ENCODE data around the gene MYBPHL.
"Not testable (repeated sequence)": the region's sequence is repeated elsewhere in the genome, so short reads cannot be mapped to it uniquely, and the experiment has no call there.

MYBPHL gene, protein sequence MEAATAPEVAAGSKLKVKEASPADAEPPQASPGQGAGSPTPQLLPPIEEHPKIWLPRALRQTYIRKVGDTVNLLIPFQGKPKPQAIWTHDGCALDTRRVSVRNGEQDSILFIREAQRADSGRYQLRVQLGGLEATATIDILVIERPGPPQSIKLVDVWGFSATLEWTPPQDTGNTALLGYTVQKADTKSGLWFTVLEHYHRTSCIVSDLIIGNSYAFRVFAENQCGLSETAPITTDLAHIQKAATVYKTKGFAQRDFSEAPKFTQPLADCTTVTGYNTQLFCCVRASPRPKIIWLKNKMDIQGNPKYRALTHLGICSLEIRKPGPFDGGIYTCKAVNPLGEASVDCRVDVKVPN

DNA sequence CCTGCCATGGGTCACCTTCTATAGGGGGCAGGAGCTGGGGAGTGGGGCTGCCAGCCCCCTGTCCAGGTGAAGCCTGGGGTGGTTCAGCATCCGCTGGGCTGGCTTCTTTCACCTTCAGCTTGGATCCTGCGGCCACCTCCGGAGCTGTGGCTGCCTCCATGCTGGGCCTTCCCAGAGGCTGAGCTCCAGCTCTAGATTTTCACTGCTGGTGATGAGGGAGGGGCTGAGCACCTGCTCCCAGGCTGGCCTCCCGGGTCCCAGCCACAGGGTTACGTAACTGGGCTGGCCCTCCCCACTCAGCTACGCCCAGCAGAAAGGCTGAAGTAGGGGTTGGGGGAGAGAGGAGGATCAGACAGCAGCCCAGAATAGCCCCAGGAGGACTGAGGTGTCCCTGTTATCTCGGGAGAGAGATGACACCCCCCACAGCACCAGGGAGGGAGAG lies at the start of gene MYBPHL:
Gene MYBPHL (minus strand): TSS at position 180 of the 442 bp plus-strand sequence. CDS start 20 bp downstream, at position 160.
- no peak for DNase-seq

DNA sequence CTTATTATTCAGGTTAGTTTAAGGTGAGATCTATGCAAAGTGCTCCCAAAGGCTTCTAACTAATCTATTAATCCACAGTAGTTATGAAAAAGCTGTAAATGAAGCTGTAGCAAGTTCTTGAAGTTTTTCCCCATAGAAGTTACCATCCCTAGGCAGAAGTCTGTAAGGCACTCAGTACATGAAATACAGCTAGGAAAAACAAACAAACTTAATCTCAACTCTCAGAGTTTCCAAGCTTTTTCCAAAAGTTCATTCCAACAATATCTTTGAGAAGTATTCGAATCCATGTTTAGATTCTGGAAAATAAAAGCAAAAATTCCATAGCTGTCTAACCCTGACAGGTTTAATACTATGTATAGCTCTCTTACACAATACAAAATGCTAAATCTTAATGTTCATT lies 49.7 kb upstream of the MYBPHL start:
- DNase-seq = no peak

DNA sequence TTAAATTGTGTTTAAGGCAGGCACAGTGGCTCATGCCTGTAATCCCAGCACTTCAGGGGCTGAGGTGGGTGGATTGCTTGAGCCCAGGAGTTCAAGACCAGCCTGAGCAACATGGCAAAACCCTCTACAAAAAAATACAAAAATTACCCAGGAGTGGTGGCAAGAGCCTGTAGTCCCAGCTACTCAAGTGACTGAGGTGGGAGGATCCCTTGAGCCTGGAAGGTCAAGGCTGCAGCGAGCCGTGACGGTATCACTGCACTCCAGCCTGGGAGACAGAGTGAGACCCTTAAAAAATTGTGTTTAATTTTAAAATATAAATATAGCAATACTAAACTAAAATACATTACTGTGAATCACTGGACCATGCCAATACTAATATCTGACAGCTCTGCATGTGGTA lies 48.1 kb upstream of the MYBPHL start:
- no peak for DNase-seq

DNA sequence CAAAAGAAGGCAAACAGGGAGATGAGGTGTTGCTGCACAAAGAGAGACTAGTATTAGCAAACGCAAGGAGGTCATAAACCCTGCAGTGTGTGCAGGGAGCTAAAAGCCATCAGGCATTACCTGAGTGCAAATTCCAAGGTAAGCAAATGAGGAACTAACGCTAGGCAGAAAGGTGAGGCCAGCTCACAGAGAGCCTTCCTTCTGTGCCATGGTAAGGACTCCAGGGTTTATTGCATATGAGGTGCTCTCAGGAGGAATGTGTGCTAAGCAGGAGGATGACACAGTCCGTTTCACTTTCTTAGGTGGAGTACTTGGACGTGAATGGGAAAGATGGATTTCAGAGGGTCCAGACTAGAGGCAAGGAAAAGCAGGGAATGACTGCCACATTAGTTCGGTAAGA lies 44.6 kb upstream of the MYBPHL start:
- no peak for DNase-seq

DNA sequence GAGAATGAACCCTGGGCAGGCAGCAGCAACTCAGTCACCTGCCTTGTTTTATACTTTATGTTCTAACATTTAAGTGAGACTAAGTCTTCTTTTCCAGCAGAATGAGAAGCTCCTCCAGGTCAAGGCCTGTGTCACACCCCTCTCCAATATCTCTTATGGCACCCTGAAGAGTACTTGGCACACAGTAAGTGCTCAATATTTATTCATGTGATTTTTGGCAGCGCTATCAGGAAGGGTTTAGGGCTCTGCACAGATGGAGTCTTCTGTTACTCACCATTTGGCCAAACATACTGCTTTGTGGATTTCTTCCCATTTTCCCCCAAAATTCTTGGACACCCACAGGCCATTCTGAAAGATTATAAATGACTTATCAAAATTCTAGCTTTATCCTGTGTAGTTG lies 43.8 kb upstream of the MYBPHL start:
- no peak for DNase-seq

DNA sequence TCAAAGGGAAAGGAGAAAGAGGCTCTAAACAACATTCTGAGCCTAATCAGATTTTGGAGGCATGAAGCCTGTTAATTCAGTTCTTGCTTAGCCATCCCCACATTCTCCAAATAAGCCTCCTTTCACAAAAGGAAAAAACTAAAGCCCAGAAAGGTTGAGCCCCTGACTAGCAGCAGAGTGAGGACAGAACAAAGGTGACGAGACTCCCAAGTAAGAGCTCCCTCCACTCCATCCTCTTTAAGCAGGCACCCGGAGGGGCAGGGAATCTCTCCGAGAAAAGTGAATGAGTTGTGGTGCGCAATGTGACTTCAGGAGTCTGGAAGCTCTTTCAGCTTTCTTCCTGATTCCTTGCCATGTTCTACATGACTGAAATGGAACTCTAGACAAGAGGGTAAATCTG lies 43.4 kb upstream of the MYBPHL start:
- no peak for DNase-seq

DNA sequence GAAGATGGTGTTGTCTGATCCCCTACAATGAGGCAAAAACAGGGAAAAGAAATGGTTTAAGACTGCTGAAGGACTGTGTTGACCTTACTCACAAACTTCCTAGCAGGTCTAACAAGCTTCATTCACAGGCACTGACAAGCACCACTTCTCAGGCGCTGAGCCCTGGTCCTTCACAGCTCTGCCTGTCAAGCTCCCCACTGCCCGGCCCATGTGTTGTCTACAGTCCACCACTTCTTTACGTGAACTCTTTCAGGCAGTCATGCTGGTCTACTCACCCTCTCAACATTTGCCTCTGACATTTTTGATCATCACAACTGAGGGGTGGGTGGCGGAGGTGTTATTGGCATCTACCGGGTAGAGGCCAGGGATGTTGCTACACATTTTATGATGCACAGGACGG lies 40.7 kb upstream of the MYBPHL start:
- no peak for DNase-seq

DNA sequence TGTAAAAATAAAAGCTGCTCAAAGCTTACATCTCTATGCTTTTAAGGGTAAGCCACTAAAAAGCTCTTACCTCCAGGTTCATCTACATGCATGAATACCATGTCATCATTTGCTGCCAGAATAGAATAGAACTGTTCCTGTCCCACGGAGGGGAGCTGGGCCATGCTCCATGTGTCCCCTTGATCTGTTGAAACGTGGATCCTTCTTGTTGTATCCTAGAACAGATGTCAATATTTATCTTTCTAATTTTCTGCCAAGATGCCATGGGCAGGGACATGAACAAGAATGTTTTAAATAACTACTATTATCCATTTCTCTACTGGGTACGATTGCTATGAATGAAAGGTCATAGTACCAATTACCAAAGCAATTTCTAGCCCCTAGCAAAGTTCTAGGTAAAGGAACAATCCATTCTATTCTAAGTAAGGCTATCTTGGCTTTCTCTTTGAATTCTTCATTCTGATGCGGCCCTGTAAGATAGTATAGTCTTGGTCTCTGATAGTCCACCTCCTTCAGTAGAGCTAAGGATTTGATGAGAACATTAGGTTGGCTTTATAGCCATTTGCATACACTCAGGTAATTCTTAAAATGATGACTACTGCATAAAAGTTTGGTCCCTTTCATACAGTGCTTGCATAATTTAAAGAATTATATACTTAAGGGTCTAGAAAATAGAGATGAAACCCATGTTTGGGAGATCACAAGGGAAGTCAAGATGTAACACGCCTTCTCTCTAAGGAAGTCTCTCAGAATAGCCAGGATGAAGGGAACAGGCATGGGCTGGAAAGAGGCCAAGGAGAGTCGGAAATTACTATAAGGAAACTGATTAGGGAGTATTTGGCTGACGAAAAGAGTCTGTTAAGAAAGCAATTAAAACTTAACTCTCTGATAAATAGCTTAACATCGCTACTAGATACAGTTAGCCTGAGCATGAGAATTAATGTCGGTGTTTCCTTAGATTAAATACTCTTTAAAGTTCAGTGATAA lies 35.4 kb upstream of the MYBPHL start:
- no peak for DNase-seq

DNA sequence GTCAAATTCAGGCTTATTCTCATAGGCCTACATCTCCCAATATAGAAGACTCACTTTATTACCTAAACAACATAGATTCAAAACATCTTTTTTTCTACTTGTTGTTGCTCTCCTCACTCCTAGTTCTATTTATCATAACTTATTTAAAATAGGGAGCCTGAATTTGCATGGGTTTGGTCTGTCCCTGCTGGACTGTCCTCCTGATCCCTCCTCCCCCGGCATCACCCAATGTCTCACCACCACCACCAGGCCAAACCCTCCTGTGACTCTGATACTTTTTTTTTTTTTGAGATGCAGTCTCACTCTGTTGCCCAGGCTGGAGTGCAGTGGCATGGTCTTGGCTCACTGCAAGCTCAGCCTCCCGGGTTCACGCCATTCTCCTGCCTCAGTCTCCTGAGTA lies 31.8 kb upstream of the MYBPHL start:
- no peak for DNase-seq

DNA sequence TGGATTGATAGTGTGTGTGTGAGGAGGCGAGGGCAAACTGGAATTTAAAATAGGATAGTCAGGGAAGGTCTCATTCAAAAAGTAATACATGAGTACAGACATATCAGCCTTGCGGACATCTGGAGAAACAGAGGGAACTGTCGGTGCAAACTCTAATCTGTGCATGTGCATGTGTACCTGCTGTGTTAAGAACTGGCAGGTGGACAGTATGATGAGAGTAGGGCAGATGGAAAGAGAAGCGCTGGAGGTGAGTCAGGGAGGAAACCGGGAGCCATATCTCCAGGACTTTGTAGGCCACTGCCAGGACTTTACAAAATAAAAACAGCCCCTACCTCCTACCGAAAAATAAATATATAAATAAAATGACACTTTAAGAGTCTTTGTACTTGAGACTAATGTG lies 31.3 kb upstream of the MYBPHL start:
- no peak for DNase-seq

DNA sequence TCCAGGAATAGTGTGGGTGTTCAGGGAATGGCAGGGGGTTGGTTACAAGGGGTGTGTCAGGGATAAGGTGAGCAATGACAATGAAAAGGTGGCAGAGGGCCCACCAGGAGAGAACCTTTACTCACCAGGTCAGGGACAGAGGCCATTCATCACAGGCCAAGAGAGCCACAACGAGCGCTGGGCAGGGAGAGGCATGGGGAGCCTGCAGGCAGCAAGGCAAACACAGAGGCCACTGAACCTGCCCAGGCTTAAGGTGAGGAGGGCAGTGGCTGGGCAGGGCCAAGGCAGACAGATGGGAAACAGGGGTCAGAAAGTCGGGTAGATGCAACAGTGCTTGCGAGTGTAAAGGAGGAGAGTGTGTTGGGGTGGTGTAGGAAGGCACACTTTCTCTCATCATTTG lies 28.3 kb upstream of the MYBPHL start:
- DNase-seq = no peak

DNA sequence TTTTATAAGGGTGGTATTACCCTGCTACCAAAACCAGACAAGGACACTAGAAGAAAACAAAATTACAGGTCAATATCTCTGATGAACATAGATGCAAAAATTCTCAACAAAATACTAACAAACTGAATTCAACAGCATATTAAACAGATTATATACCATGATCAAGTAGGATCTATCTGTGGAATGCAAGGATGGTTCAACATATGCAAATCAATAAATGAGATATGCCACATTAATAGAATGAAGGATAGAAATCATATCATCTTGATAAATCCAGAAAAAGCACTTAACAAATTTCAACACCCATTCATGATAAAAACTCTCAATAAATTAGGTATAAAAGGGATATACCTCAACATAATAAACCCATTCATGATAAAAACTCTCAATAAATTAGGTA lies 24.3 kb upstream of the MYBPHL start:
- no peak for DNase-seq

DNA sequence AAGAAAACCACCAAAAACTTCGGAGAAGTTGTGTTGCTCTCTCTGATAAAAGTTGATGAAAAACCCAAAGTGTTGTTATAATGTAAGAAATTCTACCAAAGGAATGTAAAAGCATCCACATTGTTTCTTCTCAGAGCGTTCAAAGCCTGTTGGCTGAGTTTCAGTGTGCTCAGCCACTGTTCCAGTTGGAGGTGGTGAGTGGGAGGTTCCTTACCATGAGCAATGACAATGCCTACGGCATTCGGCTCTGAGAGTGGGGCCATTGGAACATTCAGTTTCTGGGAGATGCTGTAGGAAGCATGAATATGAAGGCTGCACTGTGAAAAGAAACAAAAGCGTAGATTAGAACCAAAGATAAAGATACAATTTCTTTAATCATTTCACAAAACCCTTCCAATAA lies 20.5 kb upstream of the MYBPHL start:
- no peak for DNase-seq

DNA sequence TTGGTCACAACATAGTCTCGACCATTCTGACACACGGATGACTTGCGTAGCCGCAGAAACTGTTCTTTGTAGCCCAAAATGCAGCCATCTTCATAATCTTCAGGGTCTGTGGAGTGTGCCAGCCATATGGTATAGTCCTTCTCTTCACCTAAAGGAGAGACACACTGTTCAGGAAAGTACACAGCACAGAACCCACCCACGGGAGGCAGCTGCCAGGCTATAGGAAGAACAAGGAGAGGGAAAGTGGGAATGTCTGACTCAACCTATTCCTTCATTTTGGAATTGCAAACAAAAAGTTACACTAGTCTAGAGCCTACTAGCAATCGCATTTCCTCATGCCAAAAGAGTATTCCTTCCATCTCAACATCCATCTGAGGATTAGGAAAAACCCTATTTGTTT lies 16.2 kb upstream of the MYBPHL start:
- DNase-seq = no peak

DNA sequence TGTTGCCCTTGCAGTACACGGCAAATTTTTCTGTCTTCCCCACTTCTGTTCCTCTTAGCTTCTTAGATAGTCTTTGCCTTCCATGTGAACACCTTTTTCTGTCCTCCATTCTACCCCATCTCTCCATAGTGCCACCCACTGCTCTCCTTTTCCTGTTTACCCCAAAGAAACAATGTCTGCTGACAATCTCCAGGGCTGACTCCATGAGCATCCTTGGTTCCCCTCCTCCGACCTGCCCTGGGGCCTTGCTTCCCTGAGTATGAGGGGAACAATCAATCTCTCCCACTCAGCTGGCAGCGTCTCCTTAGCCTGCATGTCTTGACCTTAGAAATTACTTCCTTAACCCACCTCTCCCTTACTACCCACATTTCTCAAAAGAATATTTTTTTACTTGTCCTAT lies 12.3 kb upstream of the MYBPHL start:
- no peak for DNase-seq

DNA sequence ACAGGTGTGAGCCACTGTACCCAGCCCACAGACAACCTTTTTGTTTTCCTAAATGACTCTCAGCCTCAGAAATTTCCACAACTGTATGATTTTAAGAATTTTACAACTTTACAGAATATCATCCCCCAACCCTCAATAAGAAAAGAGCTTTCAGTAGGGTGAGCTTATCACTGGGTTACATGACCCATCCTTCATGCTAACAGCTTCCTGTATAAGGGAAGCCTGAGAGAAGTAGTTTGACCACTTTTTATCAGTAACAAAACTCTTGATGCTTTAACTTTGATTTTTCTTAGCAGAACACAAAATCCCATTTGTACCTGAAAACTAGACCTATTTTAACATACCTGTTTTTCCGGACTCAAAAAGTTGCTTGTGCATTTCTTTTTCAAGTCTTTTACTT lies 9.7 kb upstream of the MYBPHL start:
- no peak for DNase-seq

DNA sequence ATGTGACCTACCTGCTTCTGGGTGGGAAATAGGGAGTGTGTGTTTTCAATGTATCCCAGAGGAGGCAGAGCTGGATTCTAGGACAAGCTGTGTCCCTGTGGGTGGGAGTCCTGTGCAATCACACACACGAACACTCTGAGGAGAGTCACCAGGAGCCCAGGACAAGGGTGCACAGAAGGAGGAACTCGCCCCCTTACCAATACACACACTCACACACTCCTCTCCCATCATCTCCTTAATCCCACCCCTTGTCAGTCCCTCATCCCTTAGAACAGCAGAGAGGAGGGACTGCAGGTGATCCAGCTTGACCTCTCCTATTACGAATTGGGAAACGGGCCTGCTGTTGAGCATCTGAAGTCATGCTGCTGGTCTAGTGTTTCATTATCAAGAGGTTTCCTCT lies 8.5 kb upstream of the MYBPHL start:
- DNase-seq = no peak

DNA sequence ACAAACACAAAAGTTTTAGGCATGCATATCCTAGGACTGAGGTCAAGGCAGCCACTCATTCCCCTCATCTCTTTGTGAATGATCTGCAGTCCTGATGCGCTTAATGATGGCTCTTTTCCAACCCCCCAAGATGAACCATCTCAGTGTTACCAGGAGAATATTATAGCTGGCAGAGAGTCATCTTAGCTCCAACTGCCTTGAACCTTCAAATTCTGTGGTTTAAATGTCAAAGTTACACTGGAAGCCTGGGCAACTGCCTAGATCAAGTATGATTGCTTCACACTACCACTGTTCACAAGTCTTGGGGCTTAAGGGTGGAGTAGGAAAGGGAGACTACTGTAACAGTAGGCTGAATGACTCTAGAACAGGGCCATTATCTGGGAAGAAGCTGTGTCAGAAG lies 8.0 kb upstream of the MYBPHL start:
- DNase-seq = no peak

DNA sequence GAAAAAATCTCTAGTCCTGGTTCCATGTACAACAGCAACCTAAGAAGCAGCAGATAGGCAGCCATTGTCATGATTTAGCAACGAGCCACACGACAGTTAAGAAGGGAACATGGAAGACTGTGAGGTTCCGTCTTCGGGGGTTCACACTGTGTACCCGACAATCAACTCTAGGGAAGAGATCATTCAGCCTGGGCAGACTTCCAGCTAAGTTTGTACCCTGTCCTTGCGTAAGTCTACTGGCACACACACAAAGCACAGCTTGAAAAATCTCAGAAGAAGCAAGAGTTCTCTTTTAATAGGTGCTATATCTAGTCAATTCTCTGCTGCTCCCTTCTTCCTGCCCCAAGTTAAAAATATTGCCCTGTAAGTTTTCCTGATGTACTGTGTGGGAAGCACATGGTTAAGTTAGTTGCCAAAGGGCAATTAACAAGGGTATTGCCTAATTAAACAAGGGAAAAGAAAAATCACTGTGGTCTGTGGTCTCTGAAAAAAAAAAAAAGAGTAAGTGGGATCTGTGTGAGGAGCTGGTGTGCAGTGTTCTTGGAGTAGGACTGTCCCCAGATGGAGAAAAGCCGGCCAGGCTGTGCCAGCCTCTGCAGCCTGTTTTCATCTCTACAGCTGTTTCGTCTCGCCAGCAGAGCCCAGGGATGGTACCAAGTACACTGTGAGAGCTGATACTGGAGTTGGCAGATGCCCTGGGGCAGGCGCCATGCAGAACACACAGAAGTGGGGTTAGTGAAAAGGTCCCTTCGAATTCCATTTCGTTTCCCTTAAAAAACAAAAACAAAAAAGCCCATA lies 6.4 kb upstream of the MYBPHL start:
- no peak for DNase-seq

DNA sequence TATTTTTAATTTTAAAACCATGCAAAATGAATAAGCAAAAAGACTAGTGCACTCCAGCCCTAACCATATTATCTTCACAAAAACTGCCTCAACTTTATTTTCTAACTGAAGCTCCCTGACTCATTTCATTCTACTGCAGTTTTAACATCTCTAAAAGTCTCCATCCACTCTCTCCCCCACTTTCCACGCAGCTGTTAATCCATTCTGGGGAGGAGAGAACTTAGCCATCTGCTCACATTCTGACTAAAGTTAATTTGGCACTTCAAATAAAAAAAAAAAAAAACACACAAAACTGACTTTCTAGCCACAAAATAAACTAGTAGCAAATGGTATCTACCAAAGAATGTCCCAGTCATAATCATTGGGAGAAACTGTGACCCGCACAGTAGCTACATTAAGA lies 5.4 kb upstream of the MYBPHL start:
- DNase-seq = no peak

DNA sequence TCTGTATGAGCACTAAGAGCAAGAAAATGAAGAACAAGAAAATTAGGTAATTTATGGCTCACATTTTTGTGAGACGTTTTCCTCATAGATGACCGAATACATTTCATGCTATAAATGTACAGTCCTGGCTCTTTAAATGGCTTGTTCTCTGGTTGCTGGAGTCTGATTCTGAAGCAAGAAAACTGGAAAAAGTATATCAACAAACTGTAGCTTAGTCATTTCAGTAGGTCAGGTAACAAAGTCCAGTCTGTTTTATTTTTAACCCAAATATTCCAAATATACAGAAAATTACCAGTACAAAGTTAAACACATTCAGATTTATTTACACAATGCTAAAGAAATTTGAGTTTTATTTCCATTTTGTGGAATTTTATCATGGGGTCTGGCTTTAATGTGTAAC lies 2.5 kb upstream of the MYBPHL start:
- no peak for DNase-seq

DNA sequence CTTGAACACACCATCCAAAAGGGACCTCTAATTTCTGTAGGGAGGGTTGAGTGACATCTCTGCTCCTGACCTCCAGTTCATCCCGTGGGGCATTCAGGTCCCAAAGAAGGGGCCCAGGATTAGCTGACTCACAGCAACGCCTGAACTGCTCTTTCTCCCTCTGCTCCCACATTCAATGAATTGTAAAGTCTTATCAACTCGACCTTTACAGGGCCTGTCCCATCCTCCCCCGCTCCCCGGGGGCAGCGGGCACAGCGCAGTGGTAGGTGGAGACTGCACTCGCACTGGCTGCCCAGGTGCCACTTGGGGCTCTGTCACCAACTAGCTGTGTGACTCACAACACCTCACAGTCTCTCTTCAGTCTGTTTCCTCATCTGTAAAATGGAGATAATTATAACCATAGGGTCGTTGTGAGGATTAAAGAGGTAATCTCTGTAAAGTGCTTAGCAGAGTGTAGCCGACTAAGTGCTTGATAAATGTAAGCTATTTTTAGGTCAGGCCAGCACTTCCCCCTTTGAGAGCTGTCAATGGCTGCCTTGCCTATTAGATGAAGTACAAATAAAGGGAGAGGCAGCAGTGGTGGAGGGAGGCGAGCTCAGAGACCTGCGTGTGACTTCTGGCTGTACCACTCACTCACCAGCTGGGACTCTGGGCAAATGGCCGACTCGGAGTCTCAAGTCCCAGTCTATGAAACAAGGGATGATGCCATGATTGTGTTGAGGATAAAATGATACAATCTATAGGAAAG lies 637 bp upstream of the MYBPHL start:
- peak; percentile 58 for DNase-seq

DNA sequence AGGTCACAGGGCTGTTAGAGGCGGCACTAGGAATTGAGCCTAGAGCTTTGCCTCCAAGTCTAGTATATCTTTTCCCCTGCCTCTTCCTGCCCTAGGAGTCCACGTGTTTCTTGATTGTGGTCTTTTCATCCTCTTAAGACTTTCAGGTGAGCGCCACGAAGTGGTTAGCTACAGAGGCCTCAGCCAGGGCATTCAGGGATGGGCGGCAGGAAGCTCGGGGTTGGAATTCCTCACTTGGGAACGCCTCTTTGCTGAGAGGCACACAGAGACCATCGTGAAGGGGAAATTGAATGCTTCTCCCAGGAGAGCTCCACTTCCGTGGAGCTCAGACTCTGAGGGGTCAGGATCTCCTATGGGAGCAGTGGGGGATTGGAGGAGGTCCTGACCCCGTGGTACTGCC lies 820 bp downstream of the MYBPHL start:
- DNase-seq = not testable (repeated sequence)

All from hematopoietic multipotent progenitor cell treated with erythropoietin and hydrocortisone succinate and interleukin-3 and kit ligand, for 8 days (in vitro differentiated cells).